ENCODE measurements around the gene LRP1.

GRCh38 chr12:57169046-57169795, 40.9 kb downstream of the LRP1 start:
- TF ChIP-seq CTCF (optimal IDR thresholded peaks at IDR 0.05 in 1 of 3, IDR thresholded peaks at IDR 0.05 in 1 of 3, conservative IDR thresholded peaks at IDR 0.05 in 1 of 3; ENCODE audit: extremely low read depth in 1 of 3, insufficient read depth in 2 of 3, low read length in 3 of 3), result no peak
- TF ChIP-seq EZH2 (IDR thresholded peaks at IDR 0.05; ENCODE audit: low read length), result no peak
